Fibroblast of the aortic adventitia (primary cell): ENCODE data around the gene CTSC. TPM values are rescaled to one million over a fixed set of nuclear protein-coding genes. Genes with fewer than 3 reads are reported as not detected.

Experiments used
- DNase-seq: peaks from one replicate; pipeline ENCODE4 v3.0.0-alpha.2; 2010; ENCODE audit warnings: low read depth
- H3K4me3 ChIP-seq: 2 replicates; pipeline ENCODE4 v1.5.1; 2011; ENCODE audit warnings: low read depth, mild to moderate bottlenecking, control low read depth, low read length, moderate library complexity
- total RNA-seq: library from RNA; depleted of rRNA; stranded (reverse); fragments of >200 nt; gene quantifications from 2 replicates; pipeline ENCODE4 v1.2.3, GENCODE V29; 2012; ENCODE audit warnings: low replicate concordance
- TF ChIP-seq, protein P1 (sequence below): IDR thresholded peaks from 2 replicates; pipeline ENCODE4 v1.5.1; 2011; ENCODE audit warnings: mild to moderate bottlenecking, low read length, control low read depth, inconsistent platforms; ENCODE audit not compliant: insufficient read depth

CTSC gene
- total RNA-seq, 1 donor, result 69.1 TPM

DNA sequence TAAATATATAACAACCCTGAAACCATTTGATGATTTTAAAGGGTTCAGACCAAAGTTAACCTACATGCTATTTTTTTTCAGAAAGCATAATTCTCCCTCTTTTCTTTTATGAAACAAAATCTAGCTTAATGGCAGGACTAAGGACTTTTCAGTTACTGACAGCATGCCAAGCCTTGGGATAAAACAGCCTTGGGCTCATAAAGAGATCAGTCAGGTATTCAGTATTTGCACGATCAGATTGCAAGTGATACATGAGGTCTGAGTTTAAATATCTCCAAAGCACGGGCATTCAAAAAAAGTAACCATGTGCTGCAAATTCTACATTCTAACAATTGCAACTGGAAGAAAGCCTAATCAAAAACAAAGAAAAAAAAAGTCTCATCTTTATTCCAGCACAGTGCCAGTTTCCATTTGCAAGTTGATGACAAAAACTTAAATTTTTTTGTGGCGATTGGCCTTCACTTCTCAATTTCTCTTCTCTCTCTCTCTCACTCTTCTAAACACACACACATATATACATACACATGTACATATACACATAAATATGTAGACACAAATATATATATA, 60.1 kb downstream of the CTSC start:
- no peak overlapping the region for H3K4me3 ChIP-seq
- TF ChIP-seq, protein P1, sequence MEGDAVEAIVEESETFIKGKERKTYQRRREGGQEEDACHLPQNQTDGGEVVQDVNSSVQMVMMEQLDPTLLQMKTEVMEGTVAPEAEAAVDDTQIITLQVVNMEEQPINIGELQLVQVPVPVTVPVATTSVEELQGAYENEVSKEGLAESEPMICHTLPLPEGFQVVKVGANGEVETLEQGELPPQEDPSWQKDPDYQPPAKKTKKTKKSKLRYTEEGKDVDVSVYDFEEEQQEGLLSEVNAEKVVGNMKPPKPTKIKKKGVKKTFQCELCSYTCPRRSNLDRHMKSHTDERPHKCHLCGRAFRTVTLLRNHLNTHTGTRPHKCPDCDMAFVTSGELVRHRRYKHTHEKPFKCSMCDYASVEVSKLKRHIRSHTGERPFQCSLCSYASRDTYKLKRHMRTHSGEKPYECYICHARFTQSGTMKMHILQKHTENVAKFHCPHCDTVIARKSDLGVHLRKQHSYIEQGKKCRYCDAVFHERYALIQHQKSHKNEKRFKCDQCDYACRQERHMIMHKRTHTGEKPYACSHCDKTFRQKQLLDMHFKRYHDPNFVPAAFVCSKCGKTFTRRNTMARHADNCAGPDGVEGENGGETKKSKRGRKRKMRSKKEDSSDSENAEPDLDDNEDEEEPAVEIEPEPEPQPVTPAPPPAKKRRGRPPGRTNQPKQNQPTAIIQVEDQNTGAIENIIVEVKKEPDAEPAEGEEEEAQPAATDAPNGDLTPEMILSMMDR, result no peak
- DNase-seq, result no peak

DNA sequence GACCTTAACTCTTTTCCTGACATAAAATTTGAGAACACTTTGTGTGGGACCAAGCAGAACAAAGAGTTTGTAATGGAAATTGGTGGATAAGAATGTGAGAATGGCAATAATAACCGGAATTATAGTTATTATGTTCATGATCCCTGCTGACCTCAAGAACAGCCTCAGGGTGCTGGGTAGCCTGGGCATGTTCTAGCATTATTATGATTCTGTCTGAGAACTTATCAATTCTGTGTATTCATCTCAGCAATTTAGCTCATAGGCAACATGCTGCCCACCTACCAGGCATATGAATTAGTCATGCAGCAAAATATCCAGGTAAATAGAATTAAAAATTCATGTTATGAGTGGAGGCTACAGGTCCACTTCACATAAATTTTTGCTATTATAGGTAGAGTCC, 61.9 kb downstream of the CTSC start:
- TF ChIP-seq, protein P1, result no peak
- no peak overlapping the region for H3K4me3 ChIP-seq
- no peak for DNase-seq

DNA sequence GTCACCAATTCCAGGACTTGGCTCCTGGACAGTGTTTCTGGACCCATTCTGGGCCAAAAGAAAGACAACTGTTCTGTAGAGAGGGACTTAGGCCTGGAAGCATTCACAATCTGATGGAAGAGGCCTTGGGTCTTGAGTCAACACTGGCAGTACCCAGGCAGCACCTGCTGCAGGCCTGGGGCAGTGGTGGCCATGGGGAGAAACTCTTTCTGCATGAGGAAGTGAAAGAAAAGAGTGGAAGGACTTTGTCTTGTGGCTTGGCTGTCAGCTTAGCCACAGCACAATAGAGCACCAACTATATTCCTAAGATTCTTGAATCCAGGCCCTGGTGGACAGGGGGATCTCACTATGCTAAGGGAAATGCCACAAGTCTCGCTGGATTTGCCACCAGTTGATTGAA, 70.6 kb downstream of the CTSC start:
- TF ChIP-seq, protein P1, result no peak
- DNase-seq, result no peak

DNA sequence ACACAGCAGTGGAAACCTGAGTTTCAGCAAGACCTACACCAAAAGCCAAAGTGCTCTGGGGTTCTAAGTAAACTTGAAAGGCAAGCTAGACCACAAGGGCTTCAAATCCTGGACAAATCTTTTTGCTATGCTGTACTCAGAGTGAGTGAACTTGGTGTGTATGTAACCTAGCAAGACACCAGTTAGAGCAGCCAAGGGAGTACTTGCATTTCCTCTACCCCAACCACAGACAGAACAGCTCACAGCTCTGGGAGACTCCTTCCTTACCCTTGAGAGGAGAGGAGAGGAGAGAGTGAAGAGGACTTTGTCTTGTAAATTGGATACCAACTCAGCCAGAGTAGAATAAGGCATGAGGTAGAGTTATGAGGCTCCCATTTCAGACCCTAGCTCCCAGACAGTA, 71.4 kb downstream of the CTSC start:
- no peak for DNase-seq
- TF ChIP-seq, protein P1, result no peak

More for the DNA sequence above, 70.6 kb downstream of the CTSC start:
- no peak overlapping the region for H3K4me3 ChIP-seq

DNA sequence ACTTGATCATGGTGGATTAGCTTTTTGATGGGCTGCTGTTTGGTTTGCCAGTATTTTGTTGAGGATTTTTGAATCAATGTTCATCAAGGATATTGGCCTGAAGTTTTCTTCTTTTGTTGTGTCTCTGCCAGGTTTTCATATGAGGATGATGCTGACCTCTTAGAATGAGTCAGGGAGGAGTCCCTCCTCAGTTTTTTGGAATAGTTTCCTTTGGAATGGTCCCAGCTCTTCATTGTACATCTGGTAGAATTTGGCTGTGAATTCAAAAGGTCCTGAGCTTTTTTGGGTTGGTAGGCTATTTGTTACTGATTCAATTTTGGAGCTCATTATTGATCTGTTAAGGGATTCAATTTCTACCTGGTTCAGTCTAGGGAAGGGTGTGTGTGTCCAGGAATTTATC, 78.1 kb downstream of the CTSC start:
- TF ChIP-seq, protein P1, result no peak
- H3K4me3 ChIP-seq, result no peak overlapping the region
- DNase-seq, result no peak

More for the DNA sequence above, 71.4 kb downstream of the CTSC start:
- no peak overlapping the region for H3K4me3 ChIP-seq

DNA sequence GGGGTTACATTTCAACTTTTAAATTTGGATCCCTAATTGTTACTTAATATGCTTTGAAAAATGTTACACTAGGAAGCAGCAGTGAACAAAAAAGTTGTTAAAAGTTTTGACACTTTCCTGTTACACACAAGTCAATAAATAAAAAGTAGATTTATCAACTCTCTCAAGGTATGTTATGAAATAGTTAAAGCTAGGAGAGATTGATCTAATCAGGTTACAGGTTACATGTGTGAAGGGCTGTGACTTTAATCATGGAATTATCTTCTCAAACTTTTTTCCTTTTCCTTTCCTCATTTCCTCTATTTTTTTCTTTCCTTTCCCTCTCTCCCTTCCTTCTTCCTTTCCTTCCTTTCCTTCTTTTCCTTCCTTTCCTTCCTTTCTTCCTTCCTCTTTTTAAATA, 85.3 kb downstream of the CTSC start:
- TF ChIP-seq, protein P1, result no peak
- H3K4me3 ChIP-seq, result no peak overlapping the region
- DNase-seq, result no peak

DNA sequence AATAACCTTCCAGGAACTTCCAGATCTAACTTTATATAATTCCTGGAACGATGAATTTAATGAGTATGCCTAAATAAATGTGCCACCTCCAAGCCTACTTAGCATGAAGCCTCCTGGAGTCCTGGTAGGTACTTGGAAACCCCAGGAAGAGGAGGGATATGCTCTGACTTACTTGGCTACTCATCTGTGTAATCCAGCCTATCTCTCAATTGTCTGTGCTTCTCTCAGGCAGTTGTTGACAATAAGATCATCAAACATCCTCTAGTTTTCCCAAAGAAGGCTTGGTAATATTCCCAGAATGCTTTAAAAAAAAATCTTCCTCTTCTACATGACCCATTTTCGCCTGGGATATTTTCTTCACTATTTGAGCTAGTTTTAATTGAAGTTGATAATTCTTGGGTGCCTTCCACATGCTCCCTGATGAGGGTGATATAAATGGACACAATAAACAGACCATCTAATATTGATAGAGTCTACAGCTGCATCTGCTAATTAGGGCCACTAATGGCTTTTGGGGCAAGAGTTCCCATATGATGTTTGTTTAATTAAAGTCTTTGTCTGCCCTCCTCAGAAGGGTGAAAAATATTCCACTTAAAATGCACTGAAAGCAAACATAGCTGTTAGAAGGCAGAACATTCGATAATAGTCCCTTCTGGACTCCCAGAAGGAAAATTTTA, 86.8 kb downstream of the CTSC start:
- TF ChIP-seq, protein P1, result no peak
- no peak overlapping the region for H3K4me3 ChIP-seq
- peak; percentile 17 for DNase-seq
